Testis (tissue), 3 donors: Measurements from ENCODE around the gene PAK6. TPM values are rescaled to one million over a fixed set of nuclear protein-coding genes. Genes with fewer than 3 reads are reported as not detected.

ENCODE experiments used
- DNase-seq: peaks from one replicate; pipeline ENCODE4 v3.0.0-alpha.2; 2019
- H3K27ac ChIP-seq, 2 donors: fragments of 200-600 bp; sonication (generic); one replicate each; pipeline ENCODE4 v1.5.1; 2019
- H3K27me3 ChIP-seq: fragments of 200-600 bp; sonication (generic); one replicate; pipeline ENCODE4 v1.5.1; 2019
- H3K36me3 ChIP-seq: fragments of 200-600 bp; sonication (generic); one replicate; pipeline ENCODE4 v1.5.1; 2017; ENCODE audit warnings: low read depth; ENCODE audit errors: missing control alignments
- H3K4me1 ChIP-seq: fragments of 200-600 bp; sonication (generic); one replicate; pipeline ENCODE4 v1.5.1; 2019
- H3K4me3 ChIP-seq, 2 donors: fragments of 200-600 bp; sonication (generic); one replicate each; pipeline ENCODE4 v1.5.1; 2017 to 2019
- H3K9me3 ChIP-seq: fragments of 200-600 bp; sonication (generic); one replicate; pipeline ENCODE4 v1.5.1; 2017
- POLR2A ChIP-seq: fragments of 450-650 bp; IDR thresholded peaks from one replicate; pipeline ENCODE4 v1.6.1; 2017; ENCODE audit warnings: antibody characterized with exemption, mild to moderate bottlenecking, moderate library complexity
- WGBS, 2 donors: methylation state at CpG; one replicate each; pipeline ENCODE4 v1.1.5; 2018; 5-methylcytosine and 5-hydroxymethylcytosine counted together
- intact Hi-C: fragments of 100-400 bp; cut with DNase I; formaldehyde crosslinking; loops from one replicate; pipeline ENCODE4 v1.15.1; 2023; ENCODE audit warnings: low total_unique reads
- polyA plus RNA-seq: library from polyadenylated mRNA; stranded (reverse); fragments of 350-450 nt; fragmentation: Illumina TruSeq; extraction: RNeasy Lipid Tissue Mini Kit (QIAGEN cat#74804); gene quantifications from one replicate; pipeline ENCODE4 v1.2.3, GENCODE V29; 2014; ENCODE audit warnings: low read depth, low replicate concordance; ENCODE audit not compliant: insufficient read depth
- total RNA-seq, 2 donors: library from RNA; depleted of rRNA; stranded (reverse); fragments of >200 nt; gene quantifications; one replicate each; pipeline ENCODE4 v1.2.3, GENCODE V29; 2016
- TF ChIP-seq, protein P1 (sequence below), 3 experiments: fragments of 450-650 bp in 2 of 3; fragments of 200-600 bp in 1 of 3; sonication (generic) in 1 of 3; IDR thresholded peaks; one replicate each; pipeline ENCODE4 v1.5.1; 2016 to 2019; ENCODE audit warnings: antibody characterized with exemption in 3 of 3, mild to moderate bottlenecking in 2 of 3, moderate library complexity in 1 of 3

The PAK6 gene
- total and polyA plus RNA-seq, 3 donors from 2014 or later: 47.4 to 245 (median 140) TPM

DNA sequence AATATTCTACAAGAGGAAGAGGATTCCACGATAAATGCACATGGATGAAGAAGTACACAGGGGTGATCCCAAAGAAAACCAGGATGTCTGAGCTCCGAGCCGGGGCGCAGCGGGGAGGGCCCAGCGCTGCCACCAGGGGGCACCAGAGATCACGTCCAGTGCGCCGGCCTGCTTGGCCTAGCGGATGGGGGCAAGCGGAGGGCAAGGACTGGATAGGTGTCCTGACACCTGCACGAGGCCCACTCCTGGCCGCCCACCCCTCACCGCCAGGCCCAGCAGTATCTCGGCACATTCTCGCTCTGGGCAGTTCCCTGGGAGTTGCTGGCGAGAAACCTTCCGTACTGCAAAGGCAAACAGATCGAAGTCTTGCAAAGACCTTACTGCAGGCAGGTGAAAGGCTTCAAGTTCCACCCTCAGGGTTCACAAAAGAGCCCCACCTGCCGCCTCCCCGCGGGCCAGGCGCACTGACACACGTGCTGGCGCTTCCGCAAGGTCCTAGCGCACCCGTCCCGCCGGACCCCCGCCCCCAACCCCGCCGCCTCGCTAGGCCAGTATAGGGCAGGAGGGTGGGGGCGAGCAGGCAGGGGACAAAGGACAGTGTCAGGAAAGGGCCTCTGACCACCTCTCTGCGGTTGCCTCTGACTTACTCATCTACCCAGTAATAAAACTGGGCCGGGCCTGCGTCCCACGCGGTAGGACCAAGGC, 40.7 kb downstream of the PAK6 start:
- TF ChIP-seq, protein P1, sequence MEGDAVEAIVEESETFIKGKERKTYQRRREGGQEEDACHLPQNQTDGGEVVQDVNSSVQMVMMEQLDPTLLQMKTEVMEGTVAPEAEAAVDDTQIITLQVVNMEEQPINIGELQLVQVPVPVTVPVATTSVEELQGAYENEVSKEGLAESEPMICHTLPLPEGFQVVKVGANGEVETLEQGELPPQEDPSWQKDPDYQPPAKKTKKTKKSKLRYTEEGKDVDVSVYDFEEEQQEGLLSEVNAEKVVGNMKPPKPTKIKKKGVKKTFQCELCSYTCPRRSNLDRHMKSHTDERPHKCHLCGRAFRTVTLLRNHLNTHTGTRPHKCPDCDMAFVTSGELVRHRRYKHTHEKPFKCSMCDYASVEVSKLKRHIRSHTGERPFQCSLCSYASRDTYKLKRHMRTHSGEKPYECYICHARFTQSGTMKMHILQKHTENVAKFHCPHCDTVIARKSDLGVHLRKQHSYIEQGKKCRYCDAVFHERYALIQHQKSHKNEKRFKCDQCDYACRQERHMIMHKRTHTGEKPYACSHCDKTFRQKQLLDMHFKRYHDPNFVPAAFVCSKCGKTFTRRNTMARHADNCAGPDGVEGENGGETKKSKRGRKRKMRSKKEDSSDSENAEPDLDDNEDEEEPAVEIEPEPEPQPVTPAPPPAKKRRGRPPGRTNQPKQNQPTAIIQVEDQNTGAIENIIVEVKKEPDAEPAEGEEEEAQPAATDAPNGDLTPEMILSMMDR (IDR thresholded peaks at IDR 0.05): peak; percentile 93 to 99 (median 96)
- no peak for TF ChIP-seq POLR2A
- Histone ChIP-seq H3K4me1 (peaks cover 34% of the 10 kb centered on the region), H3K27me3 (no peaks in the 10 kb centered on the region), H3K36me3 (no peaks in the 10 kb centered on the region), H3K27ac (peak overlapping the region in 1 of 2 donors; percentile 57), H3K4me3 (peak overlapping the region; percentile 0 to 27), H3K9me3 (no peaks in the 10 kb centered on the region)
- intact Hi-C loops: loop anchor here (10.0 kb wide), 1 partner anchor 145 kb away; no protein-coding TSS in a partner anchor
- WGBS, 2 donors: 18 to 27% methylated on average over 5 to 40 of the region's 40 CpGs
- DNase-seq: peak; percentile 84

DNA sequence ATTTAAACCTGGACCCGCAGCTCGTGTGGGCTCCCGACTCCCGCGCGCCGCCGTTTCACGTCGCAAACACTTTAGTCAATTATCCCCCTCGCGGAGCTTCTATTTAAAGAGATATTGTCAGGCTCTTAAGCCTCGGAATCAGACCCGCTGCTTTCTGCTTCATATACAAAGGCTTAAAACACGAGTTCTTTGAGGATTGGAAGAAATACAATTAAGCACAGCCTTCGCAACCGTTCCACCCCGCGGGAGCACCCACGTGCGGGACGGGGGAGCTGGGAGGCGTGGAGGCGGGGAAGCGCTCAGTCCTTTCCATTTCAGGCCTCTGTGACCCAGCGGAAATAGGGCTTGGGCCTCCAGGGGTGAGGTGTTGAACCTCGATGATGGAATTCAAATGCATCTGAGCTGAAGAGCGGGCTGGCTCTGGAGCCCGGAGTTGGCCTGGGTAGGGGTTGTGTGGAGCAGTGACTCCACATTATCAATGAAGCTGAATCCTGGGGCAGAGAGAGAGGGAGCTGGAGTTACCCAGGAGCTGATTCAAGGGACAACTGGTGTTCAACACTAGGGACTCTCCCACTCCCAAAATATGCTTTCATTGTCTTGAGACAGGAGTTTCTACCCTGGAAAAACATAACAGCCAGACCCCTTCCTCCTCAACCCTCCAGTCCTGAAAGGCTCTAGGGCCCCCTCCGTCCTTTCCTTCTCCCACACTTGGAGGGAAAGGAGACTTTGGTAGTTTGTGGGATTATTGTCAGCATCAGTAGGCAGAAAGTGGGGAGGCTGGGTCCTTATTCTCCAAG, 41.6 kb downstream of the PAK6 start:
- H3K4me3 ChIP-seq: no peak overlapping the region
- H3K27ac ChIP-seq: no peak overlapping the region
- H3K4me1 ChIP-seq: peaks cover 34% of the 10 kb centered on the region
- H3K27me3 ChIP-seq: no peaks in the 10 kb centered on the region
- no peaks in the 10 kb centered on the region for H3K9me3 ChIP-seq
- intact Hi-C loops: loop anchor here (10.0 kb wide), 1 partner anchor 144 kb away; no protein-coding TSS in a partner anchor
- no peak for TF ChIP-seq POLR2A
- DNase-seq: no peak
- WGBS, 2 donors: 27 to 51% methylated on average over 30 of the region's 30 CpGs
- H3K36me3 ChIP-seq: no peaks in the 10 kb centered on the region

DNA sequence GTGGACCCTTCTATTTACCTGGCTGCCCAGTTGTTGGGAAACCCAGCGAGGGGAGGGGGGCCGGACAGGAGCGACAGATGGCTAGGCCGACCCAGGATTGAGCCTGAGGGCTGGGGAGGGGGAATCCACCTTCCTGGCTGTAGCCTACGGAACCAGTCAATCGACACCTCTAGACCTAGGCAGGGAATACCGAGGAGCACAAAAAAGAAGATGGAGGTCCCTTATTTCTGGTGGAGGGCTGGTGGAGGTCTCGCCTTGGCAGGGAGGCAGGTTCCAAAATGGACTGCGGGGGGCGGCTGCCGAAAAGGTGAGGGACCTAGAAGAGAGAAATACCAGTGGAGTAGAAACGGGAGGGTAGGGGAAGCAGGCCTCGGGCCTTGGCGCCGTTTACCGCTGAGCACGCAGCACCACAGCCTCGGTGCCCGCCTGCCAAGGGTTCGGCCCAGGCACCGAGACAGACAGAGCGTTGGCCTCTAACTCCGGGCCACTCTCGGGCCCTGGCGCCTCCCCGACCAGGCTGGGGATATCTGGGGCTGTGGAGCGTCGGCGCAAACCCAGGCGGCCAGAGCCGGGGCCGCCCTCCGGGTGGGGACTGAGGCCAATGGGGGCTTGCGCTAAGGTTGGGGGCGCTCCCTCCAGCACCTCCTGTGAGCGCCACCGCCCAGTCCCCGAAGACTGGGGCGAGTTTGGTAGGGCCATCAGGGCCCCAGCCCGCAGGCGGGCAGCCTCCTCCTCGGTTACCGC, 42.4 kb downstream of the PAK6 start:
- TF ChIP-seq POLR2A: no peak
- TF ChIP-seq, protein P1 (IDR thresholded peaks at IDR 0.05): no peak
- 43 to 50% methylated on average over 26 to 43 of the region's 43 CpGs for WGBS, 2 donors
- Histone ChIP-seq H3K4me1 (peaks cover 31% of the 10 kb centered on the region), H3K9me3 (no peaks in the 10 kb centered on the region), H3K27me3 (no peaks in the 10 kb centered on the region), H3K4me3 (peak overlapping the region in 1 of 2 donors; percentile 41), H3K36me3 (no peaks in the 10 kb centered on the region), H3K27ac (no peak overlapping the region)
- DNase-seq: no peak
- intact Hi-C loops: loop anchor here (10.0 kb wide), 1 partner anchor 144 kb away; no protein-coding TSS in a partner anchor

GRCh38 chr15:40281801-40282146, 42.9 kb downstream of the PAK6 start:
- TF ChIP-seq, protein P1 (IDR thresholded peaks at IDR 0.05): no peak
- TF ChIP-seq POLR2A: no peak
- peak overlapping the region; percentile 41 to 59 for H3K4me3 ChIP-seq
- no peaks in the 10 kb centered on the region for H3K27me3 ChIP-seq

More at GRCh38 chr15:40281801-40282146, 42.9 kb downstream of the PAK6 start:
- Histone ChIP-seq H3K36me3 (no peaks in the 10 kb centered on the region), H3K9me3 (no peaks in the 10 kb centered on the region), H3K27ac (no peak overlapping the region), H3K4me1 (peaks cover 28% of the 10 kb centered on the region)
- intact Hi-C loops: loop anchor here (10.0 kb wide), 1 partner anchor 143 kb away; no protein-coding TSS in a partner anchor
- DNase-seq: no peak
- WGBS, 2 donors: 11% methylated on average over 20 of the region's 51 CpGs; no CpG with 5 or more reads in 1 of the 2 donors
